Neural progenitor cell (in vitro differentiated cells): ENCODE measurements around the gene NTF3.

Experiments used
- EZH2phosphoT487 ChIP-seq: fragments of 200-600 bp; sonication (generic); IDR thresholded peaks from 2 replicates; pipeline ENCODE4 v1.6.1; 2017; ENCODE audit warnings: antibody characterized with exemption
- TF ChIP-seq, protein P1 (sequence below): fragments of 200-600 bp; sonication (generic); IDR thresholded peaks from 2 replicates; pipeline ENCODE4 v1.5.1; 2017; ENCODE audit warnings: antibody characterized with exemption, mild to moderate bottlenecking

DNA sequence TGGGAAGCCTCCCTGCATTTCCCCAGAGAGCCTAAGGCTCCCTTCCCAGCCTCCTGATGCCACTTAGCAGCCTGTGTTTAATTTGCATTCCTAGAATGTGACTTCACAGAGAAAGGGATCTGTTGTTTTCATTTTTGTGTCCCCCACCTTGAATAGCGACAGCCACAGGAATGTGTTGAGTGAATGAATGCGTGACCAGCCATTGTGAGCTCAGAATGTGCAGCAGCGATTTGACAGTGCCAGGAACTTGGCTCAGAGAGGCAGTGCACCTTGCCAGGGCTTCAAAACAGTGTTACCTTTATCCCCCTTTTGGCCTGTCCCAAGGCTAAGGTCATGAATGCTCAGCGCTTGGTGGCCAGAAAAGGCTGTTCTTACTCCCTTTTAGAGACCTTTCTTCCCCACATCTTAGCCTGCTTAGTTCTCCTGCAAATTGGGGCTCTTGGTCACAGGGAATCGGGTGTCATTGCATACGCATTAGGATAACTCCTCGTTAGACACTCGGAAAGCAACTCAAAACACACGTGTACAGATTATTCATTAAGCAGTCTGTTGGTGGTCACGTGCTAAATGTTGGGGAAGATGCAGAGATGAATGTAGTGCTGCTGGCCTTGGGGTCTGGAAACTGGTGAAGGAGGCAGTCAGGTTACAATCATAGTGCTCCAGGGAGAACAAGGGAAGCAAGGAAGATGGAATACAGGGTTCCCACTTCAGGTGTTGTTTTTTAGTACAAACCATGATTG, 9.8 kb downstream of the NTF3 start:
- TF ChIP-seq, protein P1, sequence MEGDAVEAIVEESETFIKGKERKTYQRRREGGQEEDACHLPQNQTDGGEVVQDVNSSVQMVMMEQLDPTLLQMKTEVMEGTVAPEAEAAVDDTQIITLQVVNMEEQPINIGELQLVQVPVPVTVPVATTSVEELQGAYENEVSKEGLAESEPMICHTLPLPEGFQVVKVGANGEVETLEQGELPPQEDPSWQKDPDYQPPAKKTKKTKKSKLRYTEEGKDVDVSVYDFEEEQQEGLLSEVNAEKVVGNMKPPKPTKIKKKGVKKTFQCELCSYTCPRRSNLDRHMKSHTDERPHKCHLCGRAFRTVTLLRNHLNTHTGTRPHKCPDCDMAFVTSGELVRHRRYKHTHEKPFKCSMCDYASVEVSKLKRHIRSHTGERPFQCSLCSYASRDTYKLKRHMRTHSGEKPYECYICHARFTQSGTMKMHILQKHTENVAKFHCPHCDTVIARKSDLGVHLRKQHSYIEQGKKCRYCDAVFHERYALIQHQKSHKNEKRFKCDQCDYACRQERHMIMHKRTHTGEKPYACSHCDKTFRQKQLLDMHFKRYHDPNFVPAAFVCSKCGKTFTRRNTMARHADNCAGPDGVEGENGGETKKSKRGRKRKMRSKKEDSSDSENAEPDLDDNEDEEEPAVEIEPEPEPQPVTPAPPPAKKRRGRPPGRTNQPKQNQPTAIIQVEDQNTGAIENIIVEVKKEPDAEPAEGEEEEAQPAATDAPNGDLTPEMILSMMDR, result no peak
- TF ChIP-seq EZH2phosphoT487, result no peak
